ENCODE results near the gene RPS6KA6. TPM values are rescaled to one million over a fixed set of nuclear protein-coding genes. Genes with fewer than 3 reads are reported as not detected.

Gene RPS6KA6
- total and polyA plus RNA-seq, 2 experiments from 2014 or later = 2.4 to 9.3 TPM

DNA sequence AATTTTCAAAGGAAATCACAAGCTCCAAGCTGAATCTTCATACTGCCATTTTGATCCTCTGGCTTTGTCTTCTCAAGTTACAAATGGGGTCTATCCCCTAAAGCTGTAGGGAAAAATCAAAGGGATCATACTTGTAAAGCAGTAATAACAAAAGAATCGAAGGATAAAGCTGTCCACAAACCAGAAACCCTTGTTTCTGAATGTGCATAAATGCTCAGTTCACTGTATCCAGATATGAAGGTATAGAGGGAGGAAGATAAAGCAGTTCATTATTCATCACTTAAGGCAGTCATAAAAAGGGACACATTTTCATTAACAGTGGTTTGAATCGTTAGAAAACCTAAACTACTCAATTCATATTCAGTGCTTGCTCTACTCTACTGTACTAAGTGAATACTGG, 33.2 kb upstream of the RPS6KA6 start:
- Histone ChIP-seq H3K4me3 (no peak overlapping the region), H3K4me1 (ENCODE audit: insufficient read depth) (no peaks in the 10 kb centered on the region), H3K27ac (no peak overlapping the region), H3K27me3 (no peaks in the 10 kb centered on the region), H3K4me2 (no peak overlapping the region), H2AFZ (no peak overlapping the region), H3K9me3 (ENCODE audit: low read depth) (no peaks in the 10 kb centered on the region), H3K9me2 (replicated peaks; ENCODE audit: insufficient read depth) (no peaks in the 10 kb centered on the region), H4K20me1 (ENCODE audit: insufficient read depth, poor library complexity, severe bottlenecking) (no peaks in the 10 kb centered on the region), H3K79me2 (no peaks in the 10 kb centered on the region), H3K36me3 (replicated peaks; ENCODE audit: insufficient read depth, low read depth) (no peaks in the 10 kb centered on the region)
- DNase-seq (ENCODE audit: low spot score) = no peak
- TF ChIP-seq, protein P1, sequence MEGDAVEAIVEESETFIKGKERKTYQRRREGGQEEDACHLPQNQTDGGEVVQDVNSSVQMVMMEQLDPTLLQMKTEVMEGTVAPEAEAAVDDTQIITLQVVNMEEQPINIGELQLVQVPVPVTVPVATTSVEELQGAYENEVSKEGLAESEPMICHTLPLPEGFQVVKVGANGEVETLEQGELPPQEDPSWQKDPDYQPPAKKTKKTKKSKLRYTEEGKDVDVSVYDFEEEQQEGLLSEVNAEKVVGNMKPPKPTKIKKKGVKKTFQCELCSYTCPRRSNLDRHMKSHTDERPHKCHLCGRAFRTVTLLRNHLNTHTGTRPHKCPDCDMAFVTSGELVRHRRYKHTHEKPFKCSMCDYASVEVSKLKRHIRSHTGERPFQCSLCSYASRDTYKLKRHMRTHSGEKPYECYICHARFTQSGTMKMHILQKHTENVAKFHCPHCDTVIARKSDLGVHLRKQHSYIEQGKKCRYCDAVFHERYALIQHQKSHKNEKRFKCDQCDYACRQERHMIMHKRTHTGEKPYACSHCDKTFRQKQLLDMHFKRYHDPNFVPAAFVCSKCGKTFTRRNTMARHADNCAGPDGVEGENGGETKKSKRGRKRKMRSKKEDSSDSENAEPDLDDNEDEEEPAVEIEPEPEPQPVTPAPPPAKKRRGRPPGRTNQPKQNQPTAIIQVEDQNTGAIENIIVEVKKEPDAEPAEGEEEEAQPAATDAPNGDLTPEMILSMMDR (IDR thresholded peaks at IDR 0.05; ENCODE audit: poor library complexity) = no peak
- no peak for TF ChIP-seq EZH2 (IDR thresholded peaks at IDR 0.05; ENCODE audit: borderline replicate concordance)
- no peak for TF ChIP-seq EZH2phosphoT487 (IDR thresholded peaks at IDR 0.05; ENCODE audit: low read depth, severe bottlenecking, unreplicated experiment)
- WGBS (ENCODE audit: low lambda C conversion rate, missing lambda C conversion rate) = 41% methylated on average over 2 of the region's 2 CpGs

DNA sequence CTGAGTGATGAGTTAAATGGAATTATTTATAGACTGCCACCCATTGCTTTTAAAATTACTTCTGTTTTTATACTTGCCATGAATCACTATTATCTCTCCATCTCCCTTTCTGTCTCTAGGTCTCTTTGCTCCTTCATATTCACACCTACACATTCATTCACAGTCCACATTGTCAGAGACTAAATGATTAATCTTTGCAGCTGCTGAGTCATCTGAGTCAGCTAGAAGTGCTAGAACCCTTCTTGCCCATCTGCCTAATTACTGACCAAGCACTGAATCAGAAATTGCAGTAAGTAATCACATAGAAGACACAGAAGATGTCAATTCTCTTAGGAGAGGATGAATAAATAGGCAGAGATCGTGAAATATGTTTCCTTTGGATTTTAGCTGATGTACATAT, 31.6 kb upstream of the RPS6KA6 start:
- H3K4me1 ChIP-seq (ENCODE audit: insufficient read depth) = no peaks in the 10 kb centered on the region

DNA sequence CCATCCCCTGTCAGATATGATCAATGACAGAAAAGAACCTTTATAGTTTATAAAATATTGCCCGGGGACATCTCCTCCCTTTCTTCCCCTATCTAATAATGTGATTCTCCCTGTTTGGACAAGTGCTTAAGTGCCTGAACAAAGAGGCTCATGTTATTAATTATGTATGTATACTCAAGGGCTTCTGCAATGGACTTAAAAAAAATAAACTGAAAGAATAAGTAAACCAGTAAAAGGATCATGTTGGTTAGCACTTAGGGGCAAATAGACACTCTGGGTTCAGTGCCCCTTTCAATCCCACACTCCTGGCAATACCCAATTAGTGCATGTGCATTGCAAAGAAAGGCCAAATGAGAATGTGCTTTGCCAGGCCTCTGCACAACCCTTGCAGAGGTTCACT, 30.7 kb upstream of the RPS6KA6 start:
- H3K4me3 ChIP-seq = no peak overlapping the region
- no peak for DNase-seq (ENCODE audit: low spot score)
- H4K20me1 ChIP-seq (ENCODE audit: insufficient read depth, poor library complexity, severe bottlenecking) = no peaks in the 10 kb centered on the region
- TF ChIP-seq, protein P1 (IDR thresholded peaks at IDR 0.05; ENCODE audit: poor library complexity) = no peak
- no peak for TF ChIP-seq EZH2phosphoT487 (IDR thresholded peaks at IDR 0.05; ENCODE audit: low read depth, severe bottlenecking, unreplicated experiment)
- no peak for TF ChIP-seq EZH2 (IDR thresholded peaks at IDR 0.05; ENCODE audit: borderline replicate concordance)
- no peaks in the 10 kb centered on the region for H3K36me3 ChIP-seq (replicated peaks; ENCODE audit: insufficient read depth, low read depth)
- no peak overlapping the region for H3K27ac ChIP-seq
- 65% methylated on average over 1 of the region's 1 CpG for WGBS (ENCODE audit: low lambda C conversion rate, missing lambda C conversion rate)
- H3K79me2 ChIP-seq = no peaks in the 10 kb centered on the region
- H3K9me3 ChIP-seq (ENCODE audit: low read depth) = no peaks in the 10 kb centered on the region
- H3K4me1 ChIP-seq (ENCODE audit: insufficient read depth) = no peaks in the 10 kb centered on the region
- no peaks in the 10 kb centered on the region for H3K9me2 ChIP-seq (replicated peaks; ENCODE audit: insufficient read depth)
- no peak overlapping the region for H3K4me2 ChIP-seq
- H2AFZ ChIP-seq = no peak overlapping the region
- H3K27me3 ChIP-seq = no peaks in the 10 kb centered on the region

More for the DNA sequence above, 31.6 kb upstream of the RPS6KA6 start:
- 51% methylated on average over 1 of the region's 1 CpG for WGBS (ENCODE audit: low lambda C conversion rate, missing lambda C conversion rate)
- Histone ChIP-seq H2AFZ (no peak overlapping the region), H3K4me2 (no peak overlapping the region), H3K79me2 (no peaks in the 10 kb centered on the region), H4K20me1 (ENCODE audit: insufficient read depth, poor library complexity, severe bottlenecking) (no peaks in the 10 kb centered on the region), H3K9me2 (replicated peaks; ENCODE audit: insufficient read depth) (no peaks in the 10 kb centered on the region), H3K9me3 (ENCODE audit: low read depth) (no peaks in the 10 kb centered on the region), H3K27ac (no peak overlapping the region), H3K27me3 (no peaks in the 10 kb centered on the region), H3K4me3 (no peak overlapping the region), H3K36me3 (replicated peaks; ENCODE audit: insufficient read depth, low read depth) (no peaks in the 10 kb centered on the region)
- DNase-seq (ENCODE audit: low spot score) = no peak
- TF ChIP-seq EZH2phosphoT487 (IDR thresholded peaks at IDR 0.05; ENCODE audit: low read depth, severe bottlenecking, unreplicated experiment) (no peak), EZH2 (IDR thresholded peaks at IDR 0.05; ENCODE audit: borderline replicate concordance) (no peak)
- TF ChIP-seq, protein P1 (IDR thresholded peaks at IDR 0.05; ENCODE audit: poor library complexity) = no peak

DNA sequence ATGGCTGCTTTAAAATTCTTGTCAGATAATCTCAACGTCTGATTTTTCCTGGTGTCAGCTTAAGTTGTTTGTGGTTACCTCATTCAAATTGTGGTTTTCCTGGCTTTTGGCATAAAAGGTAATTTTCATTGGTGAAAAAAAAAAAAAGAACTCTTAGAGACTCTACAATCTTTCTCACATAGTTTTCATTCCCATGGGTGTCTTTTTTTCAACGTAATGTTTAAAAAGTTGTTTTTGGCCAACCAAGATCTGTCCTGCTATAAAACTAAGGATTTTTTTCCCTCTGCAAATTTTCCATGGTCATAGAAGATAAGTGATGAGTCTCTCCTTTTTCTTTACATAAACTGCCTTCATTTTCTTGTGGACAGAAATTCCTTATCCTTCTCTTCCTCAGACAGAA, 28.9 kb upstream of the RPS6KA6 start:
- no peaks in the 10 kb centered on the region for H3K79me2 ChIP-seq
- no peaks in the 10 kb centered on the region for H3K4me1 ChIP-seq (ENCODE audit: insufficient read depth)
- TF ChIP-seq EZH2phosphoT487 (IDR thresholded peaks at IDR 0.05; ENCODE audit: low read depth, severe bottlenecking, unreplicated experiment) (no peak), EZH2 (IDR thresholded peaks at IDR 0.05; ENCODE audit: borderline replicate concordance) (no peak)
- TF ChIP-seq, protein P1 (IDR thresholded peaks at IDR 0.05; ENCODE audit: poor library complexity) = no peak
- DNase-seq (ENCODE audit: low spot score) = no peak
- H2AFZ ChIP-seq = no peak overlapping the region
- H3K4me3 ChIP-seq = no peak overlapping the region
- no peaks in the 10 kb centered on the region for H4K20me1 ChIP-seq (ENCODE audit: insufficient read depth, poor library complexity, severe bottlenecking)
- no peaks in the 10 kb centered on the region for H3K36me3 ChIP-seq (replicated peaks; ENCODE audit: insufficient read depth, low read depth)
- no peak overlapping the region for H3K4me2 ChIP-seq
- no peaks in the 10 kb centered on the region for H3K27me3 ChIP-seq
- H3K27ac ChIP-seq = no peak overlapping the region
- H3K9me2 ChIP-seq (replicated peaks; ENCODE audit: insufficient read depth) = no peaks in the 10 kb centered on the region
- 64% methylated on average over 2 of the region's 2 CpGs for WGBS (ENCODE audit: low lambda C conversion rate, missing lambda C conversion rate)
- H3K9me3 ChIP-seq (ENCODE audit: low read depth) = no peaks in the 10 kb centered on the region

Measured in hepatocyte (in vitro differentiated cells).